ENCODE data around the gene EXOC7. TPM values are rescaled to one million over a fixed set of nuclear protein-coding genes. Genes with fewer than 3 reads are reported as not detected.
"Not testable (repeated sequence)": the region's sequence is repeated elsewhere in the genome, so short reads cannot be mapped to it uniquely, and the experiment has no call there.

The EXOC7 gene
- total RNA-seq, 6 experiments from 2014 or later: 134 to 157 (median 144) TPM

- peaks cover 50% of the 10 kb centered on the region for H3K27me3 Mint-ChIP-seq (ENCODE audit: insufficient read depth)
- H3K9me3 Mint-ChIP-seq: no peaks in the 10 kb centered on the region
Measured at GRCh38 chr17:76080768-76081287, 22.8 kb downstream of the EXOC7 start.

GRCh38 chr17:76079956-76080767, 23.4 kb downstream of the EXOC7 start:
- Mint-ChIP-seq H3K36me3 (ENCODE audit: low read depth) (0 out of 2 replicates have a peak, but pooled peaks cover 6% of the 10 kb centered on the region), H3K4me3 (no peak overlapping the region), H3K9me3 (no peaks in the 10 kb centered on the region), H3K27me3 (ENCODE audit: insufficient read depth) (peaks cover 56% of the 10 kb centered on the region), H3K27ac (no peak overlapping the region), H3K4me1 (ENCODE audit: low read depth) (peaks cover 3% of the 10 kb centered on the region)
- no peak; the same call in 1 of the 2 replicates for TF ChIP-seq CTCF (IDR thresholded peaks at IDR 0.05)
- DNase-seq: no peak

More at GRCh38 chr17:76080768-76081287, 22.8 kb downstream of the EXOC7 start:
- Mint-ChIP-seq H3K4me3 (no peak overlapping the region), H3K4me1 (ENCODE audit: low read depth) (no peaks in the 10 kb centered on the region; the same call in 1 of the 2 replicates), H3K27ac (no peak overlapping the region), H3K36me3 (ENCODE audit: low read depth) (0 out of 2 replicates have a peak, but pooled peaks cover 6% of the 10 kb centered on the region)
- no peak for DNase-seq
- no peak for TF ChIP-seq CTCF (IDR thresholded peaks at IDR 0.05)

- H3K27me3 Mint-ChIP-seq (ENCODE audit: insufficient read depth): peaks cover 62% of the 10 kb centered on the region
- no peak overlapping the region for H3K27ac Mint-ChIP-seq
- TF ChIP-seq CTCF (IDR thresholded peaks at IDR 0.05): no peak
- DNase-seq: no peak
- no peaks in the 10 kb centered on the region for H3K9me3 Mint-ChIP-seq
- peaks cover 2% of the 10 kb centered on the region; the same call in 1 of the 2 replicates for H3K36me3 Mint-ChIP-seq (ENCODE audit: low read depth)
- H3K4me3 Mint-ChIP-seq: no peak overlapping the region
- peaks cover 8% of the 10 kb centered on the region for H3K4me1 Mint-ChIP-seq (ENCODE audit: low read depth)
Measured at GRCh38 chr17:76079535-76079955, 24.0 kb downstream of the EXOC7 start.

- Mint-ChIP-seq H3K27me3 (ENCODE audit: insufficient read depth) (peaks cover 62% of the 10 kb centered on the region), H3K9me3 (no peaks in the 10 kb centered on the region), H3K4me1 (ENCODE audit: low read depth) (peaks cover 8% of the 10 kb centered on the region), H3K4me3 (no peak within 1 kb of the TSS), H3K36me3 (ENCODE audit: low read depth) (no peaks in the 10 kb centered on the region; the same call in 1 of the 2 replicates), H3K27ac (no peak within 1 kb of the TSS)
- DNase-seq: no peak
- TF ChIP-seq CTCF (IDR thresholded peaks at IDR 0.05): no peak
Measured at GRCh38 chr17:76078860-76079534, 24.6 kb downstream of the EXOC7 start, which contains the start of gene ZACN. TSS of gene ZACN (plus strand) at chr17:76079182. CDS start at chr17:76079265, 83 bp downstream.

- H3K27ac Mint-ChIP-seq; H3K4me3 Mint-ChIP-seq; H3K36me3 Mint-ChIP-seq (ENCODE audit: low read depth); H3K9me3 Mint-ChIP-seq; H3K4me1 Mint-ChIP-seq (ENCODE audit: low read depth); DNase-seq: not testable (repeated sequence)
- H3K27me3 Mint-ChIP-seq (ENCODE audit: insufficient read depth): peaks cover 62% of the 10 kb centered on the region
Measured at GRCh38 chr17:76078370-76078769, 25.2 kb downstream of the EXOC7 start.
